Adrenal gland (tissue), 12 donors: ENCODE results near the gene TARS2. TPM values are rescaled to one million over a fixed set of nuclear protein-coding genes. Genes with fewer than 3 reads are reported as not detected.

Source experiments
- DNase-seq, 7 donors: peaks; one replicate each; pipeline ENCODE4 v3.0.0-alpha.2; 2019 to 2020
- H3K27ac ChIP-seq, 5 donors: fragments of 200-600 bp; sonication (generic) in 4 of 5; 1 replicate in 3 of 5; 2 replicates in 2 of 5; pipeline versions ENCODE4 v1.5.1 to v1.8.0; 2016 to 2020; ENCODE audit warnings: mild to moderate bottlenecking in 1 of 5
- H3K27me3 ChIP-seq: fragments of 200-600 bp; 2 replicates; pipeline ENCODE4 v1.8.0; 2021
- H3K36me3 ChIP-seq, 2 donors: fragments of 200-600 bp; replicated peaks in 1 of 2; 1 replicate in 1 of 2; 2 replicates in 1 of 2; pipeline versions ENCODE4 v1.5.1 to v1.8.0; 2018 to 2022
- H3K4me1 ChIP-seq, 2 donors: fragments of 200-600 bp; replicated peaks in 1 of 2; 1 replicate in 1 of 2; 2 replicates in 1 of 2; pipeline versions ENCODE4 v1.5.1 to v1.8.0; 2018 to 2021
- H3K4me3 ChIP-seq, 4 donors: fragments of 200-600 bp; sonication (generic) in 3 of 4; one replicate each; pipeline ENCODE4 v1.5.1; 2016 to 2018
- H3K9me3 ChIP-seq, 3 donors: fragments of 200-600 bp; sonication (generic) in 1 of 3; replicated peaks in 1 of 3; 1 replicate in 2 of 3; 2 replicates in 1 of 3; pipeline versions ENCODE4 v1.5.1 to v1.8.0; 2016 to 2021
- CTCF ChIP-seq, 6 experiments: fragments of 450-650 bp in 4 of 6; fragments of 200-600 bp in 2 of 6; sonication (generic) in 1 of 6; IDR thresholded peaks; 1 replicate in 5 of 6; 2 replicates in 1 of 6; pipeline versions ENCODE4 v1.5.1 to v1.8.0; 2016 to 2021; ENCODE audit warnings: antibody characterized with exemption in 6 of 6, mild to moderate bottlenecking in 2 of 6, moderate library complexity in 1 of 6
- POLR2A ChIP-seq, 2 donors: fragments of 450-650 bp; IDR thresholded peaks; one replicate each; pipeline ENCODE4 v1.6.1; 2017; ENCODE audit warnings: antibody characterized with exemption in 2 of 2, mild to moderate bottlenecking in 2 of 2, moderate library complexity in 1 of 2
- WGBS, 4 donors: extraction: QIAGEN DNeasy Blood & Tissue Kit in 2 of 4; methylation state at CpG; one replicate each; pipeline versions ENCODE4 v1.1.5 to v1.1.7; 2013 to 2017; 5-methylcytosine and 5-hydroxymethylcytosine counted together
- intact Hi-C, 2 donors: fragments of 100-400 bp; cut with DNase I; formaldehyde crosslinking; loops; one replicate each; pipeline versions ENCODE4 v1.14.1 to v1.15.0; 2022 to 2023
- polyA plus RNA-seq, 3 donors: library from polyadenylated mRNA; stranded (reverse); fragments of 200-250 nt in 2 of 3; fragments of 350-450 nt in 1 of 3; fragmentation: Illumina TruSeq in 1 of 3; extraction: RNeasy Lipid Tissue Mini Kit (QIAGEN cat#74804) in 1 of 3; gene quantifications; one replicate each; pipeline ENCODE4 v1.2.3, GENCODE V29; 2013 to 2014
- total RNA-seq, 9 donors: library from RNA; depleted of rRNA in 4 of 9; stranded (reverse); fragments of >200 nt in 4 of 9; fragments of 120-200 nt in 1 of 9; fragmentation: NEBNext Ultra II Directional in 1 of 9; extraction: Animal tissue kit (Norgen Biotek cat#: 25700) in 1 of 9; gene quantifications; one replicate each; pipeline versions ENCODE4 v1.1.0 to v1.2.4, GENCODE V29; 2013 to 2023
- donor health status: healthy with polysubstance abuse.
- donor health status: Bipolar disorder and iron deficiency.
- donor health status: DM: yes; HTN: yes; CAD: no.
- donor health status: DM: no; HTN: no; CAD: no.
- donor health status: DM: no; HTN: no; CAD: no.
- donor health status: DM: yes; HTN: yes; CAD: no.

The TARS2 gene
- total and polyA plus RNA-seq, 12 donors: 21.6 to 87.4 (median 28.6) TPM

- H3K4me1 ChIP-seq: peaks cover 26 to 35% of the 10 kb centered on the region in 2 donors
- H3K27ac ChIP-seq: peak overlapping the region in 4 of 5 donors; percentile 2 to 92 (median 63)
- intact Hi-C loops: loop anchor here in 1 of 2 donors (10.0 kb wide), 1 partner anchor 261 kb away; no protein-coding TSS in a partner anchor
- no peak for DNase-seq
- H3K27me3 ChIP-seq: no peaks in the 10 kb centered on the region
- no peaks in the 10 kb centered on the region for H3K36me3 ChIP-seq
- 85 to 94% (median 89%) methylated on average over 13 to 23 of the region's 23 CpGs for WGBS, 4 donors
- H3K4me3 ChIP-seq: no peak overlapping the region
- TF ChIP-seq POLR2A (IDR thresholded peaks at IDR 0.05) (no peak), CTCF (IDR thresholded peaks at IDR 0.05) (no peak)
- H3K9me3 ChIP-seq: no peaks in the 10 kb centered on the region
Measured at GRCh38 chr1:150553392-150554085, 66.3 kb downstream of the TARS2 start.

DNA sequence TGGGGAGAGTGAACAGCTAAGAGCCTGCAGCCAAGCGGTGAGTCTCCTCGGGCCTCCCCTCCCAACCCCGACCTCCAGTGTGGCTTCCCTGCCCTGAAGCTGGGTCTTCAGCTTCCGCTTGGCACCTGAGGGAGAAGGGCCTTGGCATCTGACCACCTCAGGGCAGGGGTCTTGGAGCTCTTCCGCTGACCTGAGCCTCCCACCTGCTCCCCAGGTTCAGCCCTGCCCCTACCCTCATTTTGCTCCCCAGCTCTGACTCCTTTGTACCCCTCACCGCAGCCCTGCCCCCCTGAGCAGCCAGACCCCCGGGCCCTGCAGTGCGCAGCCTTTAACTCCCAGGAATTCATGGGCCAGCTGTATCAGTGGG is 66.8 kb downstream of the TARS2 start:
- H3K27ac ChIP-seq: no peak overlapping the region
- intact Hi-C loops: loop anchor here in 1 of 2 donors (10.0 kb wide), 1 partner anchor 261 kb away; no protein-coding TSS in a partner anchor
- WGBS, 4 donors: 90 to 94% (median 93%) methylated on average over 4 to 8 of the region's 8 CpGs

DNA sequence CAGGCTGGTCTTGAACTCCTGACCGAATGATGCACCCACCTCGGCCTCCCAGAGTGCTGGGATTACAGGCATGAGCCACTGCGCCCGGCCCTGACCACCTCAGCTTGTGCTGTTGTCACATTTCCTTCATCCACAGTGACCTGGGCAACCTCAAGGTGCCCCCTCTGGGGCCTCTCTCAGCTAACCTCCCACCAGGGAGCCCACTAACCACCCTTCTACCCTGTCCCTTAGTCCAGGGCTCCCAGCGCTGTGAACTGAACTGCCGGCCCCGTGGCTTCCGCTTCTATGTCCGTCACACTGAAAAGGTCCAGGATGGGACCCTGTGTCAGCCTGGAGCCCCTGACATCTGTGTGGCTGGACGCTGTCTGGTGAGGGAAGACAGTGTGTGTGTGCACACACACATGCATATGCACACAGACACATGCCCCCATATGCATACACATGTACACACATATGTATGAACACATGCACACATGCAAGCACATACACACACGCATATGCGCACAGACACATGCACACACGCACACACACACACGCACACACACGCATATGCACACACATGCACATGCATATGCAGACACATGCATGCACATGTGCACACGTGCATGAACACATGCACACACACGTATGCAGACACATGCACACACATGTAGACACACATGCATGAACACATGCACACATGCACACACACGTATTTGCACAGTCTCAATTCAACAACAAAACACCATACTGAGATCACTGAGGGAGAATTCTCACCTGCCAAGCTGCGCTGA is 68.2 kb downstream of the TARS2 start:
- 85 to 93% (median 90%) methylated on average over 14 to 19 of the region's 19 CpGs for WGBS, 4 donors
- intact Hi-C loops: loop anchor here in 1 of 2 donors (5.0 to 10.0 kb wide), 2 partner anchors 67 to 259 kb away; no protein-coding TSS in a partner anchor
- Histone ChIP-seq H3K27me3 (no peaks in the 10 kb centered on the region), H3K9me3 (no peaks in the 10 kb centered on the region), H3K36me3 (no peaks in the 10 kb centered on the region), H3K4me1 (peaks cover 32 to 41% of the 10 kb centered on the region in 2 donors), H3K27ac (no peak overlapping the region), H3K4me3 (no peak overlapping the region)
- TF ChIP-seq CTCF (IDR thresholded peaks at IDR 0.05) (no peak), POLR2A (IDR thresholded peaks at IDR 0.05) (no peak)
- DNase-seq: no peak

More for the DNA sequence above, 66.8 kb downstream of the TARS2 start:
- Histone ChIP-seq H3K36me3 (no peaks in the 10 kb centered on the region), H3K27me3 (no peaks in the 10 kb centered on the region), H3K4me1 (peaks cover 24 to 36% of the 10 kb centered on the region in 2 donors), H3K9me3 (no peaks in the 10 kb centered on the region), H3K4me3 (no peak overlapping the region)
- DNase-seq: no peak
- TF ChIP-seq CTCF (IDR thresholded peaks at IDR 0.05) (no peak), POLR2A (IDR thresholded peaks at IDR 0.05) (no peak)
